Suppressor macrophage (primary cell): ENCODE data around the gene LRMDA.
A peak's percentile ranks its signal among the peaks of the same experiment; 100 is the strongest.

Experiments used
- DNase-seq, 4 experiments: peaks; one replicate each; pipeline ENCODE4 v3.0.0-alpha.2; 2020 to 2022

The LRMDA gene

GRCh38 chr10:75402486-75403143 lies 28.8 kb upstream of the LRMDA start:
- peak; percentile 40 to 71 (median 63) for DNase-seq

- peak in 2 of 4 experiments; percentile 11 to 30 for DNase-seq
Observed at GRCh38 chr10:75403144-75403938, 28.1 kb upstream of the LRMDA start.

- no peak for DNase-seq
Observed at GRCh38 chr10:75403939-75404814, 27.2 kb upstream of the LRMDA start.

DNA sequence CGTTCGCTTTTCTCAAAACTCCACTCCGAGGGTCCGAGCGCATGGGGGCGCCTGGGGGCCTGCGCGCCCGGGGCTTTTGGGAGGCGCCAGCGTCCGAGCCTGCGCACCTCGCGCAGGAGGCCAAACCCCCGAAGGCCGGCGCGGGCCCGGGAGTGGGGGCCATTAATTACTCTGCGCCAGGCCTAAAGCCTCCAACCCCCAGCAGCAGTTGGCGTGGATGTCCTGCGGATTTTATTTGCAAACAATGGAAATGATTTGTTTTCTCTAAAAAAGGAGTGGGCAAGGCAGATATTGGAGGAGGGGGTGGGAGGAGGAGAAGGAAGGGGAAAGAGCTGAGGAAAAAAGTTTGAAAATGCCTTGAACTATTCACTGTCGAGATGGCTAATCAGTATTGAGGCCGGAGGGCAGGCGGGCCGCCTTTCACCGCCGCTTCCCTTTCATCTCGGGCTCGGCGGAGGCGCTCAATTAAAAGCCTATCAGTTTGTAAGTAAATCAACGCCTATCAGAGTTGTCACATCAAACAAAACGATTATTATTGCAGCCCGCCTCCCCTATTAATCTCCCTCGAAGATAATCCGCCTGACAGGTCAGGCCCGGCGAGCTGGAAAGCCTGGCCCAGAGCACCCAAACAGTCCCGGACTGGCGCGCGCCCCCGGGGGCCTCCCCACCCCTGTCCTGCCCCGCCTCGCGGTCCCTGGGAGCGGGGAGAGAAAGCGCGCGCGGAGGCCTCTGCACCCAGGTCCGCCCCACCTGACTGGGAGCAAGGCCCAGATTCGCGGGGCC lies 26.4 kb upstream of the LRMDA start:
- no peak for DNase-seq

DNA sequence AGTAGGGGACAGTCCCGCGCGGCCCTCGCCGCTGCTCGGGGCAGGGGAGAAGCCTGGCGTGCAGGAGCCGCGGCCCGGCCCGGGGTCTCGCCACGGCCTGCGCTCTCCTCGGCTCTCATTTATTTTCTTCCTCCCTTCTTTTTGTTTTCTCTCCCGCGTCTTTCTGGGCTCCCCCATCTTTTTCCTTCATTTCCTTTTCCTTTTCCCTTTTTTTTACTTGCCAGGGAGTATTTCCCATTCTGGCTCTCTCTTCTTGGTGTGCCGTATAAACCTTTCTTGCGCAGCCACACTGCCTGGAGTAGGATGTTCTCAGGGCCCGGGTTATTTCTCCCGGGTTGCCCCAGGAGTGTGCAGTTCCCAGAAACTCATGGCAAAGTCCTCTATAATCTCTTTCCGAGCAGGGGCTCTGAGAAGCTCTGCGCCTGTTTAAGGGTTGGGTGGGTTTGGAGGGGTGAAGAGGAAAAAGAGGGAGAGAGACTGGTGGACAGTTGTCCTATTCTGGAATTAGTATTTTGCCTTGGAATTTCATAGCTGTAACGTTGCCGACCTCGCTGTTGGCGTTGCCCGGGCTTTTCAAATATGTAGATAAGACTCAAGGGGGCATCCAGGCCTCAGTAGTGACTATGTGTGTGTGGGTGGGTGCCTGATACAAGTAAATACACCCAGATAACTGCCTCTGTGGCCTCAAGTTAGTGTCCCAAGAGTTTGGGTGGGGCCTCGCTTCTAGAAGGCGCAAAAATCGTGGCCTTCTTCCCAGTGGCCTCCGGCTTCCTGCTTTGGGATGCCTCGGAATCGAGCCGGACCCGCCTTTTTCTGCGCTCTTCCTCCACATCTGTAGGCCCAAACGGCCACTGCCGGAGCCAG lies 25.6 kb upstream of the LRMDA start:
- DNase-seq = no peak

DNA sequence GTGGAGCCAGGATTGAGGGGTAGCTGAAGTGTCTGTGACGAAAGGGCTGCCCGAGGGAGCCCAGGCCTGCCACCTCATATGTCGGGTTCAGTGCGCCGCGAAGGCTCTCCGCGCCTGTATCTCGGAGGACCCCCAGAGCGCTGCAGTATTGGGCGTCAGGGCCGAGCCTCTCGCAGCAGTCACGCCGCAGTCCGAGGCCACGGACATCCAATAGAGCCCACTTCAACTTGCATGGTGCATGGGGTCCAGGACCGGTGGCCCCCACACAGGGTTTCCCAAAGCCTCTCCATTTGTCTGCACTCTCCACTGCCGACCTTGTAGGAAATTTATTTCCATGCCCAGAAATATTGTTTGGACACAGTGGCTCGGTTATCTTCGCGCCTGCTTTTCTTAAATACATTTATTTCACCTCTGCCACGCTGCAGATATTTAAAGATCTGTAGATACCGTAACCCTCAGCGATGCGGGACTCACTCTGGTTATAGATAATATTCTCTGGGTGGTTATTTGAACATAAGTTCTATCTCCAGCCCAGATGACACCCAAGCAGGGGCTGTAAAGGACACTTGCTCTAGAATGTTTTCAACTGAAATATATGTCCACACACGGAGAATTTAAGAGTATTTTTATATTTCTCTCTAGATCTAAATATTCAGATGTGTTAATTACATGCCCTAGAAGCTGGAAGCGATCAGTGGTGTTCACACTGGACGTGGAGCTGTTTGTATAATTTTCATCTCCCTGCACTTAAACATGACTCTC lies 24.8 kb upstream of the LRMDA start:
- no peak for DNase-seq

- DNase-seq = no peak
Observed at GRCh38 chr10:75407224-75407712, 24.2 kb upstream of the LRMDA start.

GRCh38 chr10:75407713-75408508 lies 23.5 kb upstream of the LRMDA start:
- peak; percentile 51 to 79 (median 65) for DNase-seq

DNA sequence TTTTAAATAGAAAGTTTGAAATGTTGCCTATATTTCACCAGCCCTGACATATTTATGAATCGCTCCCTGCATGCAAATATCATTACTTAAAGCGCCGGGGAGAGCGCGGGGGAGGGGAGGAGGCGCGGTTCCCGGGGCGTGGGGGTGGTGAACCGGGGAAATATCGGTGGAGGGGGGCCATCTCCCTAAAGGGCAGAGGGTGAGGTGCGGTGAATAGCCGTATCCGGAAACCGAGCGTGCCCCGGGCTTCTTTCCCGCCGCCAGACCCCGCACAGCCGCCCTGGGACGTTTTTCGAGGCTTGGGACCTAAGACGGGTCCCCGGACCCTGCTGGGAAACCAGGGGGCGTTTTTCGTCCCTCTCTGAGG lies 22.9 kb upstream of the LRMDA start:
- DNase-seq = peak in 1 of 4 experiments; percentile 29

DNA sequence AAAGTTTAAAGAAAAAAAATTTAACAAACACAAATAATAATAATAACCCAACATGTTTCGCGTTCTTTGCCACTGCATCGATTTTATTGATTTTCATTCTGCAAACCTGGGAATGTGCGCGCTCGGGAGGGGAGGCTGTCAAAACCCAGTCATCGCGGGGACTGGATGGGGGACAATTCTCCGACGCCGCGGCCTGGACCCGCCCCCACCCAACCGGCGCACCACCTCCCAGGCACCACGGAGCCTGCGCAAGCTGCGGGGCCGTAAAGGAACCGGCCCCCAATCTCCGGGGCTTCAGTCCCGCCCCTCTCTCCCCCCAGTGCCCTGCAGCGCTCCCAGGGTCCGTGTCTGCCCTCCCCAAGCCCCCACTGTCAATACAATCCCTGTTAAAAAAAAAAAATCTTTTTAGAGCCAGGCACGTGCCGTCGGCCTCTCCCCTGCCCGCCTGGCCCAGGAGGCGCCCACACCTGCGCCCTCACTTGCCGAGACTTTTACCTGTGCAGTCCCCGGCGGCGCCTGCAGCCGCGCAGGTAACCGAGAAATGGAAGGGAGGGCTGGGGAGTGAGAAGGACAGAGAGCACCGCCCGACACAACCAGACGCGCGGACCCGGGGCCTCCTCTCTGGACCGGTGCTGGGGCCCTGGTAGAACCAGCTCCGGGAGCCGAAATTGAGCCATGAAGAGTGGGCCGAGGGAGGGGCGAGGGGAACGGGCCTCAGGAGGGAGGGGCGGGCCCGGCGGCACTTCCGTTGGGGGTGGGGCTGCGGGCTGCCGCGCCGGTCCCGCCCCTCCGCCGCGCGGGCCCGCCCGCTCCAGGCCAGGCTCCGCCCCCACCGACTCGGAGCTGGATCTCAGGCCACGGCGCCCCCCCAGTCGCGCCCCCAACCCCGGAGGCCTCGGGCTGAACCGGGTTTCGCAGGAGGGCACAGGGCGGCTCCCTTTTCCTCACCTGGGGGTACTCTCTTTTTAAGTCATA lies 22.2 kb upstream of the LRMDA start:
- DNase-seq = peak; percentile 69 to 91 (median 82)

GRCh38 chr10:75410132-75411005 lies 21.1 kb upstream of the LRMDA start:
- DNase-seq = no peak

GRCh38 chr10:75414527-75414926 lies 16.9 kb upstream of the LRMDA start:
- no peak for DNase-seq

DNA sequence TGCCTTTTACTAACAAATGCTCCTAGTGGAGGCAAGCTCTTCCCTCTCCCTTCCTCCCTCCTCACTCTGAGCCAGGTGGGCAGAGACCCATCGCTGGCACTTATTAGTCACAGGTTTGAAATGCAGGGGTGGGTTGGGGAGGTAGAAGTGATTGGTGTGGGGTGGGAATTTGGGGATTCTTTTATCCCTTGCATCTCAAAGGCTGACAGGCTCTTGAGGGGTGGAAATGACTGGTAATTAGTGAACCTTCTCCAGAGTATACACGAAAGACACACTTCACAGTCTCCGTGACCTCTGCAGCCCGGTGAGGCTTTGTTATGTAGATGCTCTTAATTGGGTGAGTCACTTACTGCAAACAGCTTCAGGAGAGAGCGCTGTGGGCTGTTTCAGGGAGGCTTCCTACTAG lies 13.9 kb upstream of the LRMDA start:
- DNase-seq = no peak

GRCh38 chr10:75418293-75418692 lies 13.1 kb upstream of the LRMDA start:
- DNase-seq = no peak

- no peak for DNase-seq
Observed at GRCh38 chr10:75418712-75419111, 12.7 kb upstream of the LRMDA start.

DNA sequence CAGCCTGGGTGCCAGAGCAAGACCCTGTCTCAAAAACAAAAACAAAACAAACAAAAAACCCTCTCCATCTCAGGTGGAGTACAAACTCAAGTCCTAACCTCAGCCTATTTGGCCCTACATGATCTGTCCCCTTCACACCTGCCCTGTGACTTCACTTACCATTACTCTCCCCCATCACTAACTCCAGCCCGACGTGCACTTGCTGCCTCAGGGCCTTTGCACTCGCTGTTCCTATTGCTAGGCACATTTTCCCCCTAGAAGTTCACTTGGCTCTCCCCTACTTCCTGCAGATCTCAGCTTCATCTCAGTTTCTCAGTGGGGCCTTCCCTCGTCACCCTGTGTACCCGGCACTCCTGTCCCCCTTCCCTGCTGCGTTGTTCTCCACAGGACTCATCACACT lies 8.5 kb upstream of the LRMDA start:
- no peak for DNase-seq

GRCh38 chr10:75424571-75424970 lies 6.9 kb upstream of the LRMDA start:
- DNase-seq = no peak
